ENCODE measurements around the gene TUBA4A.
"Not testable (repeated sequence)": the region's sequence is repeated elsewhere in the genome, so short reads cannot be mapped to it uniquely, and the experiment has no call there.

TUBA4A gene

GRCh38 chr2:219291394-219291793 lies 37.7 kb upstream of the TUBA4A start:
- DNase-seq (ENCODE audit: extremely low read depth, low read depth): no peak
- no peak for TF ChIP-seq CTCF (IDR thresholded peaks at IDR 0.05; ENCODE audit: low read depth, low read length)

DNA sequence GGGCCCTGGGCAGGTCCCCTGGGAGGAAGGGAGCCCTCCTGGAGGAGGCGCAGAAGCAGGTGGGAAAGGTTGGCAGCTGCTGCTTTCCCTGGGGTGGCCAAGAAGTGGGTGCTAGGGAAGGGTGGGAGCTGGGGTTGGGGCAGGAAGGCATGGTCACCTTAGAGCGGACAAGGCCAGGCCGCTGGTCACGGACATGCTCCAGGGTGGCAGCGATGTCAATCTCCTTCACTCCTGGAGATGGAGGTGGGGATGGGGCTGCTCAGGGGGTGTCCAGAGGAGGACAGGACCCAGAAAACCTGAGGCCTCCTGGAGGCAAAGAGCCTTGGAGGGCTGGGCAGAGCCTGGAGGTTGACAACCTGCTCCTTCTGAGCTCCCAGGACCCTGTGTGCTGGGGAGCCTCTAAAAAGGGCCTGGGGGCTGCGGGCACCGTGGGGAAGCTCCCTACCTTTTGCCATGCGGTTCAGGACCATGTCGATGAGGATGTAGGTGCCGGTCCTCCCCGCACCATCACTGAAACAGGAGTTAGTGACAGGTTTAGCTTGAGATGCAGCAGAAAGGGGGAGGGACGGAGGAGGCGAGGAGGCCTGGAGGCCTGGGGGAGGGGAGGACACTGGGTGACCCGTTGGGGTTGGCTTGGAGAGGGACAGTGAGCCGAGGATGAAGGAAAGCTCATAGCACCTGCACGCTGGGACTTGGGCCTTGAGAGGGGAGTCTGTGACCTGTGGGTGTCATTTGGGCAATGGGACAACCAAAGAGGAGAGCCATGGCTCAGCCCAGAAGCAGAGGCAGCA lies 36.9 kb upstream of the TUBA4A start:
- no peak for DNase-seq (ENCODE audit: extremely low read depth, low read depth)
- TF ChIP-seq CTCF (IDR thresholded peaks at IDR 0.05; ENCODE audit: low read depth, low read length): no peak

- TF ChIP-seq CTCF (IDR thresholded peaks at IDR 0.05; ENCODE audit: low read depth, low read length): no peak
- DNase-seq (ENCODE audit: extremely low read depth, low read depth): peak; percentile 72
Measured at GRCh38 chr2:219289537-219290361, 36.0 kb upstream of the TUBA4A start.

DNA sequence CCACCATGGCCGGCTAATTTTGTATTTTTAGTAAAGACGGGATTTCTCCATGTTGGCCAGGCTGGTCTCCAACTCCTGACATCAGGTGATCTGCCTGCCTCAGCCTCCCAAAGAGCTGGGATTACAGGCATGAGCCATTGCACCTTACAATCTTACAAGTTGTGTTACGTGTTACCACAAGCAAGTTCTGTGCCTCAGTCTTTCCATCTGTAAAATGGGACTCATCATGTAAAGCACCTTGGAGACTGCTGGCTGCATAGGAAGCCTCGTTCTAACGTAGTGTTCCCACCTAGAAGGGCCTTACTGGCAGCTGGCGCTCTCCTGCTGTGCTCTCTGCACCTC lies 35.4 kb upstream of the TUBA4A start:
- no peak for TF ChIP-seq CTCF (IDR thresholded peaks at IDR 0.05; ENCODE audit: low read depth, low read length)
- DNase-seq (ENCODE audit: extremely low read depth, low read depth): no peak

DNA sequence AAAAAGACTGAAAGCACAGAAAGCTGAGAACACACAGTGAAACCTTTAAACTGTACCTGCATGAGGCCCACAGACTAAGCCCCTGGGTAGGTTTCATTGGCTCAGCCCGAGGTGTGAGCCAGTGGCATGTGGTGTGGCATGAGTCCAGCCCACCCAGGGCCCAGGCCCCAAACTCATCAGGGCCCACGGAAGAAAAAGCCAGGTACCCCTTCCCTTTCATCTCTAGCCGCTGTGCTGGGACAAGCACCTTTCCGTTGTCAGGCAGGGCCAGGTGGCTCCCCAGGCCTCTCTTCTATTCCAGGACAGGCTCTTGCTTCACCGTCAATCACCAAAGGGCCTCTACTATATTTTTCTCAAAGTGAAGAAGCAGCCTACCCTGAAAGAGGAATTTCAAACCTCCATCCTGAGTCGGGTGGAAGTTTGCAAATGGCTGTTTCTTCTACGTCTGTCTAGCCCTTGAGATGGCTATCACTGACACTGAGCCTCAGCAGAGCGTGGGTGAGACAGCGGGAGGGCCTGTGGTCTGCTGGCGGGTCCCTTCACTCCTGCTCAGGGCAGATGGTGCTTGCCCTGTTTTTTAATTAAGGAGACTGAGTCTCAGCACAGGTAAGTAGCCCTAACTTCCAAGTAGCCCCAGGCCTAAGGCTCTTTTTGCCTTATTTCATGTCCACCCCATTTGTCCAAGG lies 34.0 kb upstream of the TUBA4A start:
- no peak for DNase-seq (ENCODE audit: extremely low read depth, low read depth)
- TF ChIP-seq CTCF (IDR thresholded peaks at IDR 0.05; ENCODE audit: low read depth, low read length): no peak

GRCh38 chr2:219287116-219287440 lies 33.4 kb upstream of the TUBA4A start:
- DNase-seq (ENCODE audit: extremely low read depth, low read depth): not testable (repeated sequence)

DNA sequence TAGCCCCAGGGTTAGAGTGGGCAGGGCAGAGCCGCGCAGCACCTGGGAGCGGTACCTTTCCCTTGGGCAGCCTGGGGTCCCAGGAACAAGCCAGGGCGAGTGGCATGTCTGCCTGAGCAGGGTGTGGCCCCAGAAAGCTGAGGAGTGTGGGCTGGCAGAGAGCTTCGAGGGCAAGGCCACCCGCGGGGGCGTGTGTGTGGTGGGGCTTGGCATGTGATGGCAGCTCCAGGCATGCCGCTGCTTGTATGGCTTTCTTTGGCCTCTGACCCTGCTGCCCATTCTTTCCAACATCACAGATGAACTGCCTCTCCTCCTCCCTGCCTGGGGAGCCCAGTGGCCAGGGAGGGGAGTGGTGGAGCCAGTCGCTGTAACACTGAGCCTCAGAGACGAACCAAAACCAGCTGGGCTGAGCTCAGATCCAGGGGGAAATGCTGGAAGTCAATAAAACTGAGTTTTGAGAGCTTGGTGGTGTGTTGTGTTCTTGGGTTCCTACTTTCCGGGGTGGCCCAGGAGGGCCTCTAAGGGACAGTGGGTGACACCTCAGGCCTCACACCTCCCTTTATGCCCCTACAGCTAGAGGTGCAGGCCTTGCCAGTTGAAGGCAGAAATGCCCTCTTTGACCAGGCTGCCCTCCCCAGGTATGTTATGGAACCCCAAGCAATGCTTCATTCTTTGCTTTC lies 32.9 kb upstream of the TUBA4A start:
- no peak for TF ChIP-seq CTCF (IDR thresholded peaks at IDR 0.05; ENCODE audit: low read depth, low read length)
- DNase-seq (ENCODE audit: extremely low read depth, low read depth): no peak

Measured in AG09319 (cell line).